Ureter (tissue), 1 donor: ENCODE data around the gene CDKAL1. TPM values are rescaled to one million over a fixed set of nuclear protein-coding genes. Genes with fewer than 3 reads are reported as not detected.
"Not testable (repeated sequence)": the region's sequence is repeated elsewhere in the genome, so short reads cannot be mapped to it uniquely, and the experiment has no call there.

Experiments
- DNase-seq: peaks from one replicate; pipeline ENCODE4 v3.0.0-alpha.2; 2020; ENCODE audit warnings: low spot score
- total RNA-seq: library from RNA; stranded (reverse); gene quantifications from one replicate; pipeline ENCODE4 v1.2.4, GENCODE V29; 2023
- donor health status: DM: yes; HTN: yes; CAD: no.

The CDKAL1 gene
- total RNA-seq, 1 donor from 2014 or later, result 23.4 TPM

- DNase-seq, result no peak
These were observed 263.3 kb downstream of the CDKAL1 start for GRCh38 chr6:20797597-20797996.

GRCh38 chr6:20800229-20800628 is 266.0 kb downstream of the CDKAL1 start:
- no peak for DNase-seq

GRCh38 chr6:20800653-20801052 is 266.4 kb downstream of the CDKAL1 start:
- DNase-seq, result no peak

DNA sequence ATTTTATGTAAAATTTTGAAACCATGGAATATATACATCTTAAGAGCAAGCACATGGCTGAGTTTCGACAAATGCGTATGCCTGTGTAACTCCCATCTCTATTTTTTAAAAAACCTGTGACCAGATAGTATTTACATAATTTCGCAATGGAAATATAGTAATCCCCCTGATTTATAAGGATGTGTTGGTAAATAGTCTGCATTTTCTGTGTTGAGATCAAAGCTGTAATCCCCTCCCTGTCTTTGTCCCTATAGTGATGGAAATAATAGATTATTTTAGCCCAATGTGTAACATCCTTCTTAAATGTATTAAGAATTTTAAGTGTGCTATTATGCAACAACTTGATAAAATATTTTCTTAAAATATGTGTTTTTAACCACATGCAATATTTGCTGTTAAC is 267.3 kb downstream of the CDKAL1 start:
- no peak for DNase-seq

DNA sequence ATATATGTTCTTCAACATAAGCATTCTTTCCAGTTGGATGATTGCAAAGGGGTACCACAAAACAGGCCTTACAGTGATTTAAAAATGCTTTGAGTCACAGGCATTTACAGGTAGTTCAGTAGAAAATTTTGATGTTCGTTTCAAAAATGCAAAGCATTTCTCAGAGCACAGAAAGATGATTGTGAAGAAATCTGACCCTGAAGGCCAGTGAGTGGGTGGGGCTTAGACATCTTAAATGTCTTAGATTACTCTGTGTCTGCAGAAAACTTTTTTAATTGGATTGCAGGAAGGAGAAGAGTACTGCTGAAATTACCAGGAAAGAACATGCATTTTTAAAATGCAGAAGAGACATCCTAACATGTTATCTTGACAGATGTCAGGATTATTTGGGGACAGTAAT is 268.3 kb downstream of the CDKAL1 start:
- no peak for DNase-seq

DNA sequence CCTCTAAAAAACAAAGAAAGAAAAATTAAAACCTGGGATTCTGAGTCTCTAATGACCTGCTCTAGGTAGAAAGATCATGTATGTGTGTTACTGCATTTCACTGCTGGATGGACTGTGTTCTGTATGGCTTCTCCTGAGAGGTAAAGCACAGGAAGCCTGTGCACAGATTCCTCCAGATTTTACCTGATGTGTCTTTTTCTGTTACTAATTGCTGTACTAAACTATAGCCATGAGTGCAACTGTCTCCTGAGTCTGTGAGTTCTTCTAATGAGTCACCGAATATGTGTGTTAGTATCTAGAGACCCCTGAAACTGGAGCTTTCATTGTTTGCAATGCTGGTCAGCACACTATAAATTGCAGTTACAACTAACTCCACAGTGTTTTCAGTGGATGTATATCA is 270.8 kb downstream of the CDKAL1 start:
- no peak for DNase-seq

GRCh38 chr6:20806669-20807068 is 272.4 kb downstream of the CDKAL1 start:
- DNase-seq, result no peak

- no peak for DNase-seq
These were observed 274.2 kb downstream of the CDKAL1 start for GRCh38 chr6:20808439-20808838.

GRCh38 chr6:20808924-20809323 is 274.7 kb downstream of the CDKAL1 start:
- DNase-seq, result no peak

DNA sequence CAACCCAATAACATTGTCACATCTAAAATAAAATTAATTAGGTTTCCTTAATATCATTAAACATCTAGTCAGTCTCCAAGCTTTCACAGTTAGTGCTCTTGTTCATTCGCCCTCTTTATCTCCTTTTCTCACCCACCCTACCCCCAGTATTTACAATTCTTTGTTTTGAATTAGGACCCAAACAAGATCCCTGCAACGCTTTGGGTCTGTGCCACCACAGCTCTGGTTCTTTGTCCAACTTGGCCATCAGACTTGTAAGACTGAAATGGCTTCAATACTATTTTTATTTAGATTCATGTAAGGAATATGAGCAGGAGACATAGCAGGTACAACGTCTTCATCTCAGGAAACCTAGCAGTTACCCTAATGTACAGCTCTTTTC is 276.5 kb downstream of the CDKAL1 start:
- DNase-seq, result no peak

DNA sequence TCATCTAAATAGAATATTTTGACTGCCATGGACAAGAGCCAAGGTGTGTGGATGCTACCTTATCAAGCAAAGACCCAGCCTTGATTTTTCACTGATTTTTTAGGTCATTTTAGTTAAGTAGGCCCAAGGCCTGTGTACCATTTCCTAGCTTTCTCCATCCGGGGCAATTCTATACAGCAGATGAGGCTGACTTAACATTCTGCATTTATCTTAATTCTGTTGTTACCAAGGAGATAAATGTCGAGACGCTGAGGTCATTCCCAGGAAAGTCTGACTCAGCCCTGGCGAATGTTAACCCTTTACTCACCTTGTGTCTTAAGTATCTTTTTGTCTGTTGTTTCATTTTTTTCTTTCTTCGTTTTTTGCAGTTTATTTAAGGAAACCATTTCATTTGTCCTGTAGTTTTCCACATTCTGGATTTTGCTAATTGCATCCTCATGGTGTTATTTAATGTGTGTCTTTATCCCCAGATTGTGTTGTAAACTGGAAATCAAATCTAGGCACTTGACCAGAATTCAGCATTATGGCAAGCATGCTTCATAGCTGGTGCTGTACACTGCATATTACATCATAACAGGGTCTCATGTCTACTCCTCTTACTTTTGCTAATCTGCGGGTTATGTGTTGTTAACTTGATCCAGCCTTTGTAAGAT is 277.0 kb downstream of the CDKAL1 start:
- DNase-seq, result no peak

GRCh38 chr6:20812776-20813175 is 278.5 kb downstream of the CDKAL1 start:
- no peak for DNase-seq

GRCh38 chr6:20814494-20814893 is 280.2 kb downstream of the CDKAL1 start:
- DNase-seq, result no peak

GRCh38 chr6:20816126-20816525 is 281.9 kb downstream of the CDKAL1 start:
- no peak for DNase-seq

GRCh38 chr6:20817806-20818320 is 283.6 kb downstream of the CDKAL1 start:
- DNase-seq, result no peak

DNA sequence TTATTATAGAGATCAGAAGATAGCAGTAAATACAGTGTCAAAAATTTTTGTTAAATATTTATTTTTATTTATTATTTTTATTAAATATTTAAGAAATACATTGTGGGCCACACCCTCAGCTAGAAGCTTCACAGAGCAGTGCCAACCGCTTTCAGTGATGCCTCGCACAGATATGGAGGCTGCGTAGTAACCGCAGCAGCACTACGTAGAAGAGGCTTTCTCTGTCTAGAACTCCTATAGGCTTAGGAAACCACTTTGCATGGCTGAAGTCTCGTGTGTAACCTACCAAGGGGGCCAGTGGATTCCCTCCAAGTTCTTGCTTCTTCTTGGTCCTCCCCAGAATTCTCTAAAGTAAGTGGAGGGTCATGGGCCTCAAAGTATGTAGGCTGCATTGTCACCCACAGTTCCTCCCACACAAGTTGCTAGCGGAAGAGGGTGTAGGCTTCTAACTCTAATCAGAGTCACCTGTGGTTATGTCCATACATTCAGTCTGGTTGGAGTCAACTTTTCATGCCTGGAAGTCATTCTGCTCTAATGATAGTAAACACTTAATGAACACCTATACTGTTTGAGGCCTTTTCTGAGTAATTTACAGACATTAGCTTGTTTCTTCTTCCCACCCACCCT is 285.6 kb downstream of the CDKAL1 start:
- DNase-seq, result no peak

- no peak for DNase-seq
These were observed 292.1 kb downstream of the CDKAL1 start for GRCh38 chr6:20826378-20826777.

- no peak for DNase-seq
These were observed 293.5 kb downstream of the CDKAL1 start for GRCh38 chr6:20827798-20828197.

- no peak for DNase-seq
These were observed 296.3 kb downstream of the CDKAL1 start for GRCh38 chr6:20830576-20830975.

DNA sequence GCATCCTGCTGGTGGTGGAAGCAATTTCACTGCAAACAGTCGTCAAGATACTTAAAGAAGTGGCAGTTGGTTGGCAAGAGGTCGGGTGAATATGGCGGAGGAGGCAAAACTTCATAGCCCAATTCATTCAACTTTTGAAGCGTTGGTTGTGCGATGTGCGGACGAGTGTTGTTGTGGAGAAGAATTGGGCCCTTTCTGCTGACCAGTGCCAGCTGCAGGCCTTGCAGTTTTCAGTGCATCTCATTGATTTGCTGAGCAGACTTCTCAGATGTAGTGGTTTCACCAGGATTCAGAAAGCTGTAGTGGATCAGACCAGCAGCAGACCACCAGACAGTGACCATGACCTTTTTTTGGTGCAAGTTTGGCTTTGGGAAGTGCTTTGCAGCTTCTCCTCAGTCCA is 297.0 kb downstream of the CDKAL1 start:
- DNase-seq, result not testable (repeated sequence)

DNA sequence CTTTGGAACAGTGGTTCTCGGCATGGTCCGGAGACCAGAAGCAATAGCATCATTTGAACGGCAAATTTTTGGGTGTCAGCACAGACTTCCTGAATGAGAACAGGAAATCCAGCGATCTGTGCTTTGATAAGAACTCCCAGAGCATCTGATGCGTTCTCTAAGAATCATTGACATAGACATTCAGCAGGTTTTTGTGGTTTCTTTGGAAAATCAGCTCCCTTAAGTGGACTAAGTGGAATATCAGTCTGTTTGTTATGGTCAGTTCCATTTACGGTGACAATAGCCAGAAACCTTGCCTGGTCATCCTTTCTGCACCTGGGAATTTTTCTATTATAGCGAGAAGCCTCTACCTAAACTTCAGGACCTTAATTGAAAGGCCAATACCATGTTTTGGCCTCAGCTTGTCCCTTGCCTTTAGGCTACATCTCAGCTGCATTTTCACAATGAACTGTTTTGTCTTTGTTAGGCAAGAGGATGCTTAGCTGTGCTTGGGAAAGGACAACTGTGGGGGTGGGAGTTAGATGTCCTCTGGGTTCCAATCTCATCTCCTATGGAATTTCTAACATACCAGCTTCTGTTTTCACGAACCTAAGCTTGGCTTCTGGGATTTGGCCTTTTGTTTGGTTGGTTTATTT is 299.7 kb downstream of the CDKAL1 start:
- DNase-seq, result no peak

- DNase-seq, result no peak
These were observed 301.2 kb downstream of the CDKAL1 start for GRCh38 chr6:20835315-20836010.

DNA sequence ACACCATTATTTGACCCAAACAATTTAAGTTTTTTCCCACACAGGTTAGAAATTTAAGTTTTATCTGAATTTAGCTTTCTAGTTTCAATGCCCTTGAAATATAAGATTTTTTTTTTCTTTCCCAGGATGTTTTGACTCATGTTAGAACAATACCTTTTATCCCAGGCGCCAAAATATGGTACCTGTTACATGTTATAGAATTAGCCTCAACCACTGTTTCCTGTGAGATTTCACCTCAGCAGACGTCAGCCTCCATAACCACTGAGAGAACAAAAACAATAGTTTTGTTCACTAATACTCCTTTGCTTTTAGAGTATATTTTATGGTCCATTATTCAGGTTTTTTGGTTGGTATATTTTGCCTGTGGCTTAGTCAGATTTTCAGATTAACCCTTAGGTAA is 302.9 kb downstream of the CDKAL1 start:
- no peak for DNase-seq
